ENCODE measurements around the gene ENPP6. TPM values are rescaled to one million over a fixed set of nuclear protein-coding genes. Genes with fewer than 3 reads are reported as not detected.

Gene ENPP6
- total RNA-seq, 1 donor: not detected

DNA sequence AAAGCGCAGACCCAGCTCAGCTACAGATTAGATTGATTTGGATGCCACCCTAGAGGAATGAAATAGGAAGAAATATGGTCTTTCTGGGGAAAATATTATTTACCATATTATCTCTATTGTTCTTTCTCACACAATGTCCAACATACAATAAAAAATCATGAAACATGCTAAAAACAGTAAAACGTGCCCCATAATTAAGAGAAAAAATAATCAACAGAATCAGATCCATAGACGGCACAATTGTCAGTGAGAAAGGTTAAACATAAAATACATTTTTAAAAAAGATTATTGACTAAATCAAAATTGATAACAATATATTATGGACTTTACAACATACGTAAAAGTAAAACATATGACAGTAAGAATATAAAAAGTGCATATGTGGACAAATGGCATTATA lies 90.9 kb downstream of the ENPP6 start:
- Histone ChIP-seq H3K4me2 (ENCODE audit: insufficient read depth, low read length) (no peak overlapping the region), H3K36me3 (ENCODE audit: insufficient read depth, low read length) (no peaks in the 10 kb centered on the region), H3K27me3 (ENCODE audit: insufficient read depth, low read length) (no peaks in the 10 kb centered on the region), H3K9me3 (ENCODE audit: low read depth, low read length) (no peaks in the 10 kb centered on the region), H3K27ac (ENCODE audit: low read depth, low read length) (no peak overlapping the region), H3K4me3 (ENCODE audit: insufficient read depth, low read length) (no peak overlapping the region), H4K20me1 (ENCODE audit: insufficient read depth, low read length) (no peaks in the 10 kb centered on the region), H3K79me2 (ENCODE audit: insufficient read depth, low read length) (no peaks in the 10 kb centered on the region), H2AFZ (ENCODE audit: low read length) (no peak overlapping the region), H3K4me1 (ENCODE audit: insufficient read depth, low read length) (no peaks in the 10 kb centered on the region)
- TF ChIP-seq, protein P1, sequence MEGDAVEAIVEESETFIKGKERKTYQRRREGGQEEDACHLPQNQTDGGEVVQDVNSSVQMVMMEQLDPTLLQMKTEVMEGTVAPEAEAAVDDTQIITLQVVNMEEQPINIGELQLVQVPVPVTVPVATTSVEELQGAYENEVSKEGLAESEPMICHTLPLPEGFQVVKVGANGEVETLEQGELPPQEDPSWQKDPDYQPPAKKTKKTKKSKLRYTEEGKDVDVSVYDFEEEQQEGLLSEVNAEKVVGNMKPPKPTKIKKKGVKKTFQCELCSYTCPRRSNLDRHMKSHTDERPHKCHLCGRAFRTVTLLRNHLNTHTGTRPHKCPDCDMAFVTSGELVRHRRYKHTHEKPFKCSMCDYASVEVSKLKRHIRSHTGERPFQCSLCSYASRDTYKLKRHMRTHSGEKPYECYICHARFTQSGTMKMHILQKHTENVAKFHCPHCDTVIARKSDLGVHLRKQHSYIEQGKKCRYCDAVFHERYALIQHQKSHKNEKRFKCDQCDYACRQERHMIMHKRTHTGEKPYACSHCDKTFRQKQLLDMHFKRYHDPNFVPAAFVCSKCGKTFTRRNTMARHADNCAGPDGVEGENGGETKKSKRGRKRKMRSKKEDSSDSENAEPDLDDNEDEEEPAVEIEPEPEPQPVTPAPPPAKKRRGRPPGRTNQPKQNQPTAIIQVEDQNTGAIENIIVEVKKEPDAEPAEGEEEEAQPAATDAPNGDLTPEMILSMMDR (IDR thresholded peaks at IDR 0.05; ENCODE audit: extremely low read depth, low read depth, low read length): no peak
- no peak for DNase-seq (ENCODE audit: insufficient read length, low spot score, missing footprints)

DNA sequence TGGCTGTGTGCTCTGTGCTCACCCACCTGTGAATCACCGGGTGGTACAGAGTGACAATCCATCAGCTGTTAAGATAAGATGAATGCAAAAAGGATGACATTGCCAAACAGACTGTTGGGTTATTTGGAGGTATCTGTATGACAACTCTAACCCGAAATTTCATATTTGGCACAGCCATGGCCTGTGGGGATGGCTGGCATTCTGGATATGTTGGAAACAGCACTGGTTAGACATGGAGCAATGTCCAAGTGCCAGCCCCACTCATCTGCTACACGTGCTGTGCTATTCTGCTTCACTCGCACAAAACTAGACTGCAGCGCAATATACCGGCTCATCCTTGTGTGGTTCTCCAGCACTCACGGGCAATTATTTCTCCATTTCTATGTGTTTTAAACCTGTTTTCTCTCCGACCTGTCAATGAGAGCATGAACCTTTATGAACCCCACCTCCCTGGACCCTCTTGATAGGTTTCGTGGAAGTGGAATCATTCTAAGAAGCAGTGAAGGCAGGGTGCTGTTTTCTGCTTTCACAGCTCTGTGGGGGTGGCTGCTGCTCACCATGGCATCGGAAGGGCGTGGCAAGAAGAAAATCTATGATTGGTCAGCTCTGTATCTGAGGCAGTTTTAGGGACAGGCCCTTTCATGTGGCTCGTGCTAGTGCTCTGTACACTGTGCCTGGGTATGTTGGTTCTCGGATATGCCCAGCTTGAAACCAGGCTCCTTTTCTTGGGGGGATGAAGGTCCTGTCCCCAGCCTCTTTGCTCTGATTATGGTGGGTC lies 94.9 kb downstream of the ENPP6 start:
- no peaks in the 10 kb centered on the region for H3K4me1 ChIP-seq (ENCODE audit: insufficient read depth, low read length)
- TF ChIP-seq, protein P1 (IDR thresholded peaks at IDR 0.05; ENCODE audit: extremely low read depth, low read depth, low read length): no peak

DNA sequence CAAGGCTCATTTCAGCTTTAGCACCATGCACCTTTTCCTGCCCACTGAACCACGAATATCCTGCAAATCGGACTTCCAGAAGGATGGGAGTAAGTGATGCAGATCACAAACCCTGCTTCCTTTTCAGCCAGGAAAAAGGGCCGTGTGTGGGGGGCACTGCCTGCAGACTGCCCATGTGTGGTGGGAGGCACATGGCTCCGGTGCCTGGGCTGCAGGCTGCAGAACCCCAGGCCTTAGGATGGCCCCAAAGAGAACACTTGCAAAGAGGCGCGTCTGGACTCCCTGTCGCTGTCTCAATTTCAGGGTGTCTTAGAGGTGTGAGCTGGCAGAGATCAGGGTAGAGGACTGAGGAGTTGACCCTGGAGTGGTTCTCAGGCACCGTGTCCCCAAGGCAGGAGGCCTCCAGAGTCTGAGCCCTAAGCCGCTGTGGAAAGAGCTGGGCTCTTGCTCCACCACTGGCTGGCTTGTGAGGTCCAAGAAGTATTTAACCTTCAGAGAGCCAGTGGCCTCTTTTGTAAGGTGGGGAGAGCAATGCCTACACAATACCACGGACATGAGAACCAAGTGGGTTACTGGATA lies 97.0 kb downstream of the ENPP6 start:
- Histone ChIP-seq H3K79me2 (ENCODE audit: insufficient read depth, low read length) (no peaks in the 10 kb centered on the region), H2AFZ (ENCODE audit: low read length) (no peak overlapping the region), H3K36me3 (ENCODE audit: insufficient read depth, low read length) (no peaks in the 10 kb centered on the region), H3K4me1 (ENCODE audit: insufficient read depth, low read length) (no peaks in the 10 kb centered on the region), H3K4me3 (ENCODE audit: insufficient read depth, low read length) (no peak overlapping the region), H3K27me3 (ENCODE audit: insufficient read depth, low read length) (no peaks in the 10 kb centered on the region), H3K4me2 (ENCODE audit: insufficient read depth, low read length) (no peak overlapping the region), H3K9me3 (ENCODE audit: low read depth, low read length) (no peaks in the 10 kb centered on the region), H3K27ac (ENCODE audit: low read depth, low read length) (no peak overlapping the region), H4K20me1 (ENCODE audit: insufficient read depth, low read length) (no peaks in the 10 kb centered on the region)
- TF ChIP-seq, protein P1 (IDR thresholded peaks at IDR 0.05; ENCODE audit: extremely low read depth, low read depth, low read length): no peak
- no peak for DNase-seq (ENCODE audit: insufficient read length, low spot score, missing footprints)

More for the DNA sequence above, 94.9 kb downstream of the ENPP6 start:
- Histone ChIP-seq H3K4me3 (ENCODE audit: insufficient read depth, low read length) (no peak overlapping the region), H3K27ac (ENCODE audit: low read depth, low read length) (no peak overlapping the region), H3K36me3 (ENCODE audit: insufficient read depth, low read length) (no peaks in the 10 kb centered on the region), H3K9me3 (ENCODE audit: low read depth, low read length) (no peaks in the 10 kb centered on the region), H3K79me2 (ENCODE audit: insufficient read depth, low read length) (no peaks in the 10 kb centered on the region), H3K4me2 (ENCODE audit: insufficient read depth, low read length) (no peak overlapping the region), H4K20me1 (ENCODE audit: insufficient read depth, low read length) (no peaks in the 10 kb centered on the region), H3K27me3 (ENCODE audit: insufficient read depth, low read length) (no peaks in the 10 kb centered on the region), H2AFZ (ENCODE audit: low read length) (no peak overlapping the region)
- DNase-seq (ENCODE audit: insufficient read length, low spot score, missing footprints): no peak

DNA sequence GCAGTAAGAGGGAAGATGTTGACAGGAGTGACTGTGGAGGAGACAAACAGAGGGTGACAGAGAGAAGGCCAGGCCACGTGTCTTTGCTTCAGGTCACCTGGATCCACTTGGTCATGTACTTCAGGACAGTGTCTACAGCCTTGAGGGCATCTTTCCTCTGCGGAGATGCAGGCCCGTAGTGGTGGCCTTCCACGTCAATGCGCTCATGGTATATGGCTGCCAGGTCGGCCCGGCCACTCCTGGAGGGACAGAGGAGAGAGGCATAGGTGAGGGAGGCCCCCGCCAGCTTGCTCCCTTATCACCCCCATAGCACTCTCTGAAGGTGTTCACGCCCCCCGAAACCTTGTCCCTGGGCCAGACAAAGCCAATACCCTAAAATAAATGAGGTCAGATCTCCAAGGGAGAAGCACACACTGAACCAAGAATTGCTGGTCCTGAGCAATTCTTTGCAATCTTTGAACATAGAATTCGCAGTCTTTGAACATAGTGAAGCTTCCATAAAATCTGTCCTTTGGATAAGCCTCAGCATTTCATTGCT lies 99.9 kb downstream of the ENPP6 start:
- H3K36me3 ChIP-seq (ENCODE audit: insufficient read depth, low read length): no peaks in the 10 kb centered on the region
- no peaks in the 10 kb centered on the region for H4K20me1 ChIP-seq (ENCODE audit: insufficient read depth, low read length)
- no peak overlapping the region for H3K4me3 ChIP-seq (ENCODE audit: insufficient read depth, low read length)
- TF ChIP-seq, protein P1 (IDR thresholded peaks at IDR 0.05; ENCODE audit: extremely low read depth, low read depth, low read length): no peak
- H3K4me2 ChIP-seq (ENCODE audit: insufficient read depth, low read length): no peak overlapping the region
- no peaks in the 10 kb centered on the region for H3K9me3 ChIP-seq (ENCODE audit: low read depth, low read length)
- no peak for DNase-seq (ENCODE audit: insufficient read length, low spot score, missing footprints)
- no peaks in the 10 kb centered on the region for H3K27me3 ChIP-seq (ENCODE audit: insufficient read depth, low read length)
- no peaks in the 10 kb centered on the region for H3K4me1 ChIP-seq (ENCODE audit: insufficient read depth, low read length)
- no peak overlapping the region for H2AFZ ChIP-seq (ENCODE audit: low read length)
- no peak overlapping the region for H3K27ac ChIP-seq (ENCODE audit: low read depth, low read length)
- H3K79me2 ChIP-seq (ENCODE audit: insufficient read depth, low read length): no peaks in the 10 kb centered on the region

Data from osteoblast (primary cell).